Epithelial cell of esophagus (primary cell): ENCODE data around the gene MYO16.
"Not testable (repeated sequence)": the region's sequence is repeated elsewhere in the genome, so short reads cannot be mapped to it uniquely, and the experiment has no call there.

Experiments used
- DNase-seq: peaks from one replicate; pipeline ENCODE4 v3.0.0; 2010; ENCODE audit warnings: low read depth
- H3K4me3 ChIP-seq: 2 replicates; pipeline ENCODE4 v1.5.1; 2011; ENCODE audit warnings: mild to moderate bottlenecking, low read length, control low read depth
- TF ChIP-seq, protein P1 (sequence below): IDR thresholded peaks from 2 replicates; pipeline ENCODE4 v1.5.1; 2011; ENCODE audit warnings: low read depth, mild to moderate bottlenecking, low read length, control low read depth, inconsistent platforms; ENCODE audit not compliant: insufficient read depth; ENCODE audit errors: missing control alignments

Gene MYO16

DNA sequence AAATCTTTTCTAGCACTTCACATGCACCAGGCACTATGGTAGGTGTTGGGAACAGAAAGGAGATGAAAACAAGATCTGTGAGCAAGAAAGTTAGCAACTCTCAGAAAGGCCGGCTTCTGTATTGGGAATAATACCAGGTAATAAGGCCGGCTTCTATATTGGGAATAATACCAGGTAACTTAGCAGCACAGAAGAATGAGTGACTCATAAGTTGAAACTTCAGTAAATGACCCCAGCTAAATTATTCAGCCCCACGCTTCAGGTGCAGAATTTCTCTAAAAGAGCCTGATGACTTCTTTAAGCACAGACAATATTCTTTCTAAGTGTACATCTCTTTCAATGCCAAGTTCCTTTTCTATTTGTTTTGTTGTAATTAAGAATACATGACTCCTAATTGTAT is 151.3 kb downstream of the MYO16 start:
- DNase-seq: no peak
- no peak overlapping the region for H3K4me3 ChIP-seq
- TF ChIP-seq, protein P1, sequence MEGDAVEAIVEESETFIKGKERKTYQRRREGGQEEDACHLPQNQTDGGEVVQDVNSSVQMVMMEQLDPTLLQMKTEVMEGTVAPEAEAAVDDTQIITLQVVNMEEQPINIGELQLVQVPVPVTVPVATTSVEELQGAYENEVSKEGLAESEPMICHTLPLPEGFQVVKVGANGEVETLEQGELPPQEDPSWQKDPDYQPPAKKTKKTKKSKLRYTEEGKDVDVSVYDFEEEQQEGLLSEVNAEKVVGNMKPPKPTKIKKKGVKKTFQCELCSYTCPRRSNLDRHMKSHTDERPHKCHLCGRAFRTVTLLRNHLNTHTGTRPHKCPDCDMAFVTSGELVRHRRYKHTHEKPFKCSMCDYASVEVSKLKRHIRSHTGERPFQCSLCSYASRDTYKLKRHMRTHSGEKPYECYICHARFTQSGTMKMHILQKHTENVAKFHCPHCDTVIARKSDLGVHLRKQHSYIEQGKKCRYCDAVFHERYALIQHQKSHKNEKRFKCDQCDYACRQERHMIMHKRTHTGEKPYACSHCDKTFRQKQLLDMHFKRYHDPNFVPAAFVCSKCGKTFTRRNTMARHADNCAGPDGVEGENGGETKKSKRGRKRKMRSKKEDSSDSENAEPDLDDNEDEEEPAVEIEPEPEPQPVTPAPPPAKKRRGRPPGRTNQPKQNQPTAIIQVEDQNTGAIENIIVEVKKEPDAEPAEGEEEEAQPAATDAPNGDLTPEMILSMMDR: no peak

DNA sequence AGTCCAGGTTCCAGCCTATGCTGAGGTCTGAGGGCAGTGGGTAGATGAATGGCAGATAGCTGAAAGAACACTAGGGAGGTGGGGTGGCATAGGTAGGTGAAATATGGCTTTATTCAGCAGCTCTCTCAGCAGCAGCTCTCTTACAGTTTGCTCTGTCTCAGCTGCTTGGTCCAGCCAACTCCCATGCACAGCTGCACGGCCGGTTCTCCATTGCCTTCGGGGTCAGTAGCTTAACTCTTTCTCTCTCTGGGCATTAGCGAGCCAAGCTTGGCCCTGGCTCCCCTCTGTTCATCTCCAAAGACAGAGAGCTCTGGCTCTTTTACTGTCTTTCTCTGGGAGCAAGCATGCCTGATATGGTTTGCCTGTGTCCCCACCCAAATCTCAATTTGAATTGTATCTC is 151.9 kb downstream of the MYO16 start:
- H3K4me3 ChIP-seq: no peak overlapping the region
- TF ChIP-seq, protein P1: no peak
- DNase-seq: no peak

DNA sequence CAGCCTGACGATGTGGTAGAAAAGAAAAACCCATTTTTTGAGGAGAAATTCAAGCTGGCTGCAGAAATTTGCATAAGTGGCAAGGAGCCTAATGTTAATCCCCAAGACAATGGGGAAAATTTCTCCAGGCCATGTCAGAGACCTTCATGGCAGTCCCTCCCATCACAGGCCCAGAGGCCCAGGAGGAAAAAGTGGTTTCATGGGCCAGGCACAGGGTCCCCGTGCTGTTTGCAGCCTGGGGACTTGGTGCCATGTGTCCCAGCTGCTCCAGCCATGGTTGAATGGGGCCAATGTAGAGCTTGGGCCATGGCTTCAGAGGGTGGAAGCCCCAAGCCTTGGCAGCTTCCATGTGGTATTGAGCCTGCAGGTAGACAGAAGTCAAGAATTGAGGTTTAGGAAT is 153.1 kb downstream of the MYO16 start:
- not testable (repeated sequence) for H3K4me3 ChIP-seq, DNase-seq

DNA sequence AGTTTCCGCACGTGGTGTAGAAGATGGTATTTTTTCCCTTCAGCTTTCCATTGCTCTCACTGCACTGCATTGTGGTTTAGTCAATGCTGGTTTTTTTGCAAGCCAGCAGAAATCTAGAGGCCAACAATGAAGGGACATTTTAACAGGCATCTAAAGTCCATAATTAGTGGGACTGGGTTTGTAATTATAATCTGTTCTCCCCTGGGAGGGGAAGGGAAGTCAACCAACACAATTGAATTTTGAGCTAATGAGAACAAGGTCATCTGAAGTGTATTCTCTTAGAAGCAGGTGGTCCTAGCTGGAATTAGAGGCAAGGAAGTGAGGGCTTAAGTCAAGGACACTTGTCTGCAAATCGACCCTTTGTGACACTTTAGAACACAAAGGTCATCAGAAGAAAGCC is 156.4 kb downstream of the MYO16 start:
- TF ChIP-seq, protein P1: no peak
- H3K4me3 ChIP-seq: no peak overlapping the region
- no peak for DNase-seq

DNA sequence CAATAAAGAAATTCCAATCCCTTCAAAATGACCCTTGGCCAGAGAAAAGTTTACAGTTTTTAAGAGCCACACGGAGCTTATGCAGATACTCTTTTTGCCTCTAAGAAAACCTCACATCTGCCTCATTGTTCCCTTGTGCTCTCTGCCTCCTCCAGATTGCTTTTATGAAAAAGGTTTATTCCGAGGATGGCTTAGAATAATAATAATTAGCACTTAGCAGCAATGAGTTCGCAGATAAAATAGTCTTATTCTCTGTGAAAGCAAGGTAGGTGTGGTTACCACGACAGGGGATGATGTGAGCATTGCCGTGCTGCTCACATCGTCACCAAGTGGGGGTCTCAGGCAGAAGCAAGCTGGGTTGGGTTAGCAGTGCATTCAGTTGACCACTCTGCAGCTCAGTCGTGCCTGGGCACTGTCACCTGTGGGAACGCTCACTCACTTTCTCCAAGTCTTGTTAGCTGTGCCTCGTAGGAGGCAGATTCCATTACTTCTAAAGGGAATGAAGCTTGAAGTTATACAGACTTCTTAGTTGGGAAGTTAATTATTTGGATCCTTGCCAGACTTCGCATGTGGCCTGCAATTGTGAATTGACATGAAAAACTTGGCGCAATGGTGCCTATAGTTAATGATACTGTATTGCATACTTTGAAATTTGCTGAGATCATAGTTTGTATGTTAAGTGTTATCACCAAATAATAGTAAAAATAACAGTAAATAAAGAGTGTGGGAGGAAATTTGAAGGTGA is 157.2 kb downstream of the MYO16 start:
- TF ChIP-seq, protein P1: no peak
- H3K4me3 ChIP-seq: no peak overlapping the region
- no peak for DNase-seq

DNA sequence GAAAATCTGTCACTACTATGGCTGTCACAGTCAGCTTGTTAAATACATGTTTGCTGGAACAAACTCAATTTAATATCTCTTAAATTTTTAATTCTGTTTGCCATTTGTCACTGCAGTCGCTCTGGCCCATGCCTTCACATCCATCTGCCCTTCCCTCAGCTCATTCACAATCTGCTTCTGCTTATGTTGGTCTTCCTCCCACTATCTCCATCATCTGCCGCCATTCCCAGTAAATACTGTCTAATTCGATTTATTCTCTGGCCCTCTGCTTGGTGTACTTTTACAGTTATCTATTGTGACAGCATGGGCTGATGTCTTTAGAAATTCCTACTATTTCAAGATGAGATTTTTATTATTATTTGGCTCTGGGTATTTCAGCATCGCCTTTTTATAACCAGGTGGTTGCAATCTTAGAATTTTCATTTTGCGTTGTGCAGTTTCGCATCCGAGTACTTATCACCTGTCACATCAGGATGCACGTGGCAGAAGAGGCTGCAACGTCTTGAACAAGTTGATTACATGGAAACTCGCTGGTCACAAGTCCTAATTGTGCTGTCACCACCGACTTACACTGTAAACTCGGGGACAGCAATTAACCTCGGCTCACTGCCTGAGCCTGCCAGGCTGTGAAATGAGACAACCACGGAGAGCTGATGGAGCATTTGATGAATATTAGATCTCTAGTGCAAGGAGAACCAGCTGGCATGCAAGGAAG is 158.4 kb downstream of the MYO16 start:
- TF ChIP-seq, protein P1: no peak
- H3K4me3 ChIP-seq: no peak overlapping the region
- DNase-seq: no peak

DNA sequence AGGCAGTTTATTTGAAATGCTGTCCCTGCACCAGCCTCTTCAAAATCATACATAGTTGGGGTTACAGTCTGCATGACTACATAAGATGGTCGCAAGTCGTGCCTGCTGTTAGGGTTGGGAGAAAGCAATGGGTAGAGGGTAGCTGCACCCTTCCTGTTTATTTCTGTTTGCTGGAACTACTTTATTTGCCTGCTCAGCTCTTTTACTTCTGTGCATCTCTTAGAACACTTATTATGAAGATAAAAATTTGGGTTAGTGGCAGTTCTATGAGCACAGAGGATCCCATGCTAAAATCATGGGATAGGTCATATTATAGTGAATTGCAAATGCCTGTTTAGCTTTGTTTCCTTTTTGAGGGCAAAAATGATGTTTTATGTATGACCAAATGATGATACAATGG is 160.1 kb downstream of the MYO16 start:
- TF ChIP-seq, protein P1: no peak
- no peak for DNase-seq
- no peak overlapping the region for H3K4me3 ChIP-seq
